HEK293 (cell line): ENCODE data around the gene SLCO6A1.

Source experiments
- CTCF ChIP-seq: fragments of 450-650 bp; formaldehyde crosslinking; IDR thresholded peaks from 2 replicates; pipeline ENCODE4 v1.5.1; 2016; ENCODE audit warnings: missing biosample characterization, missing genetic modification characterization
- GLI4 ChIP-seq: fragments of 450-650 bp; formaldehyde crosslinking; IDR thresholded peaks from 2 replicates; pipeline ENCODE4 v1.5.1; 2016; ENCODE audit warnings: missing biosample characterization, missing genetic modification characterization
- REST ChIP-seq: fragments of 450-650 bp; formaldehyde crosslinking; IDR thresholded peaks from 2 replicates; pipeline ENCODE4 v1.5.1; 2016; ENCODE audit warnings: missing biosample characterization, missing genetic modification characterization
- ZEB2 ChIP-seq: fragments of 450-650 bp; formaldehyde crosslinking; IDR thresholded peaks from 2 replicates; pipeline ENCODE4 v1.5.1; 2016; ENCODE audit warnings: missing biosample characterization, missing genetic modification characterization
- ZNF184 ChIP-seq: fragments of 450-650 bp; IDR thresholded peaks from 2 replicates; pipeline ENCODE4 v1.5.1; 2018; ENCODE audit warnings: missing biosample characterization, mild to moderate bottlenecking, missing genetic modification characterization
- ZNF23 ChIP-seq: fragments of 450-650 bp; formaldehyde crosslinking; IDR thresholded peaks from 2 replicates; pipeline ENCODE4 v1.5.1; 2016; ENCODE audit warnings: missing biosample characterization, missing genetic modification characterization, borderline replicate concordance
- ZNF280D ChIP-seq: fragments of 450-650 bp; formaldehyde crosslinking; IDR thresholded peaks from 2 replicates; pipeline ENCODE4 v1.5.1; 2016; ENCODE audit warnings: missing biosample characterization, missing genetic modification characterization
- ZNF350 ChIP-seq: fragments of 450-650 bp; formaldehyde crosslinking; IDR thresholded peaks from 2 replicates; pipeline ENCODE4 v1.5.0; 2017; ENCODE audit warnings: missing biosample characterization, mild to moderate bottlenecking, missing genetic modification characterization
- ZNF423 ChIP-seq: fragments of 450-650 bp; formaldehyde crosslinking; IDR thresholded peaks from 2 replicates; pipeline ENCODE4 v1.5.1; 2016; ENCODE audit warnings: missing biosample characterization, missing genetic modification characterization
- ZNF510 ChIP-seq: fragments of 450-650 bp; formaldehyde crosslinking; IDR thresholded peaks from 2 replicates; pipeline ENCODE4 v1.5.1; 2018; ENCODE audit warnings: mild to moderate bottlenecking, missing genetic modification characterization, missing biosample characterization; ENCODE audit not compliant: insufficient replicate concordance
- ZNF548 ChIP-seq: fragments of 450-650 bp; formaldehyde crosslinking; IDR thresholded peaks from 2 replicates; pipeline ENCODE4 v1.5.1; 2016; ENCODE audit warnings: missing biosample characterization, missing genetic modification characterization
- ZNF830 ChIP-seq: fragments of 450-650 bp; IDR thresholded peaks from 2 replicates; pipeline ENCODE4 v1.5.0; 2018; ENCODE audit warnings: missing biosample characterization, missing genetic modification characterization, low read depth, mild to moderate bottlenecking, moderate library complexity

- TF ChIP-seq ZNF830 (tag by site-specific recombination) (no peak), REST (tag by site-specific recombination) (no peak), ZEB2 (tag by site-specific recombination) (no peak), ZNF510 (no peak), ZNF184 (tag by site-specific recombination) (no peak), CTCF (tag by site-specific recombination) (no peak), GLI4 (tag by site-specific recombination) (no peak), ZNF350 (no peak), ZNF548 (tag by site-specific recombination) (no peak), ZNF23 (no peak), ZNF280D (tag by site-specific recombination) (no peak), ZNF423 (no peak)
Measured at GRCh38 chr5:102375876-102376275, 122.9 kb downstream of the SLCO6A1 start.
